K562 (cell line): Measurements from ENCODE around the gene AFF3.

Source experiments
- EZH2 ChIP-seq: IDR thresholded peaks from 2 replicates; pipeline ENCODE4 v1.6.1; 2012; ENCODE audit warnings: low read depth, mild to moderate bottlenecking, inconsistent platforms, low read length, borderline replicate concordance
- FOS ChIP-seq: IDR thresholded peaks from 3 replicates; pipeline ENCODE4 v1.6.1; 2011; ENCODE audit not compliant: insufficient read length; ENCODE audit errors: extremely low read depth
- RBM25 ChIP-seq: fragments of 200-400 bp; formaldehyde crosslinking; IDR thresholded peaks from 2 replicates; pipeline ENCODE4 v1.6.1; 2018; ENCODE audit warnings: low read length, low read depth, moderate library complexity; ENCODE audit not compliant: severe bottlenecking
- TAF1 ChIP-seq: IDR thresholded peaks from 2 replicates; pipeline ENCODE4 v1.6.1; 2011; ENCODE audit warnings: mild to moderate bottlenecking, low read length, moderate library complexity; ENCODE audit not compliant: insufficient read depth, control insufficient read depth, severe bottlenecking; ENCODE audit errors: extremely low read depth
- TEAD1 ChIP-seq, 2 experiments: fragments of 450-650 bp in 1 of 2; sonication (generic) in 1 of 2; formaldehyde crosslinking; IDR thresholded peaks; 2 replicates each; pipeline versions ENCODE4 v1.4.0 to v1.8.0; 2020 to 2022; ENCODE audit warnings: mild to moderate bottlenecking in 2 of 2, missing genetic modification reagents in 1 of 2
- TF ChIP-seq, protein P1 (sequence below), 3 experiments: IDR thresholded peaks in 2 of 3; conservative IDR thresholded peaks in 1 of 3; 2 replicates each; pipeline ENCODE4 v1.5.1; 2011 to 2012; ENCODE audit warnings: low read length in 3 of 3, mild to moderate bottlenecking in 3 of 3, control low read depth in 2 of 3, improper control_type of control experiment in 1 of 3, inconsistent platforms in 1 of 3, low read depth in 1 of 3, mixed read lengths in 1 of 3, moderate library complexity in 1 of 3; ENCODE audit not compliant: insufficient read depth in 2 of 3

DNA sequence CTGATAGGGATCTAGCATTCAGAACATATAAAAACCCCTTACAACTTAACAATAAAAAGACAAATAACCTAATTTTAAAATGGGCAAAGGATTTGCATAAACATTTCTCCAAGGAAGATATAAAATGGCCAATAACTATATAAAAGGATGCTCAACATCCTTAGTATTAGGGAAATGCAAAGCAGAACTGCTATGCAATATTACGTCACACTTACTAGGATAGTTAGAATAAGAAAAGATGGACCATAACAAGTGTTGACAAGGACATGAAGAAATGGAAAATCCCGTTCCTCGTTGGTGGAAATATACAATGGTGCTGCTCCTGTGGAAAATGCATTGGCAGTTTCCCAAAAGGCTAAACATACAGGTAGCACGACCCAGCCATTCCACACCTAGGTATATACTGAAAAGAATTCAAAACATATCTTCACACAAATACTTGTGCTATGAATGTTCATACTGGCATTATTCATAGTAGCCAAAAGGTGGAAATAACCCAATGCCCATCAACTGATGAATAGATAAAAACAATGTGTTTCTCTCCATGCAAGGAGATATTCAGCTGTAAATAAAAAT is 604.4 kb downstream of the AFF3 start:
- TF ChIP-seq FOS (no peak), RBM25 (no peak), TEAD1 (CRISPR knock-in tag; IDR thresholded peaks at IDR 0.05) (no peak), TAF1 (no peak), EZH2 (no peak)
- TF ChIP-seq, protein P1, sequence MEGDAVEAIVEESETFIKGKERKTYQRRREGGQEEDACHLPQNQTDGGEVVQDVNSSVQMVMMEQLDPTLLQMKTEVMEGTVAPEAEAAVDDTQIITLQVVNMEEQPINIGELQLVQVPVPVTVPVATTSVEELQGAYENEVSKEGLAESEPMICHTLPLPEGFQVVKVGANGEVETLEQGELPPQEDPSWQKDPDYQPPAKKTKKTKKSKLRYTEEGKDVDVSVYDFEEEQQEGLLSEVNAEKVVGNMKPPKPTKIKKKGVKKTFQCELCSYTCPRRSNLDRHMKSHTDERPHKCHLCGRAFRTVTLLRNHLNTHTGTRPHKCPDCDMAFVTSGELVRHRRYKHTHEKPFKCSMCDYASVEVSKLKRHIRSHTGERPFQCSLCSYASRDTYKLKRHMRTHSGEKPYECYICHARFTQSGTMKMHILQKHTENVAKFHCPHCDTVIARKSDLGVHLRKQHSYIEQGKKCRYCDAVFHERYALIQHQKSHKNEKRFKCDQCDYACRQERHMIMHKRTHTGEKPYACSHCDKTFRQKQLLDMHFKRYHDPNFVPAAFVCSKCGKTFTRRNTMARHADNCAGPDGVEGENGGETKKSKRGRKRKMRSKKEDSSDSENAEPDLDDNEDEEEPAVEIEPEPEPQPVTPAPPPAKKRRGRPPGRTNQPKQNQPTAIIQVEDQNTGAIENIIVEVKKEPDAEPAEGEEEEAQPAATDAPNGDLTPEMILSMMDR (IDR thresholded peaks at IDR 0.05 in 2 of 3, conservative IDR thresholded peaks at IDR 0.05 in 1 of 3; ENCODE audit: insufficient read depth in 2 of 3, low read depth in 1 of 3, low read length in 3 of 3): no peak
